PFSK-1 (cell line): ENCODE measurements around the gene PRLH.

ENCODE experiments used
- FOXP2 ChIP-seq: optimal IDR thresholded peaks from 2 replicates; pipeline ENCODE3; 2011; ENCODE audit warnings: borderline replicate concordance, control low read depth, inconsistent platforms; ENCODE audit not compliant: insufficient read depth; ENCODE audit errors: extremely low read length, extremely low read depth
- POLR2AphosphoS5 ChIP-seq: IDR thresholded peaks from 2 replicates; pipeline ENCODE4 v1.6.1; 2012; ENCODE audit warnings: low read depth, mild to moderate bottlenecking, control low read depth, low read length, moderate library complexity
- REST ChIP-seq, 2 experiments: IDR thresholded peaks; 2 replicates each; pipeline versions ENCODE4 v1.6.1 to v1.8.0; 2011 to 2012; ENCODE audit warnings: low read depth in 2 of 2, low read length in 2 of 2, control low read depth in 1 of 2, inconsistent platforms in 1 of 2, mild to moderate bottlenecking in 1 of 2, moderate library complexity in 1 of 2; ENCODE audit not compliant: insufficient read depth in 1 of 2
- SIN3A ChIP-seq: IDR thresholded peaks from 2 replicates; pipeline ENCODE4 v1.6.1; 2012; ENCODE audit warnings: mild to moderate bottlenecking, low read length, moderate library complexity, borderline replicate concordance; ENCODE audit not compliant: insufficient read depth
- TAF1 ChIP-seq: IDR thresholded peaks from 2 replicates; pipeline ENCODE4 v1.6.1; 2012; ENCODE audit warnings: low read length, control low read depth, borderline replicate concordance; ENCODE audit not compliant: insufficient read depth

PRLH gene

DNA sequence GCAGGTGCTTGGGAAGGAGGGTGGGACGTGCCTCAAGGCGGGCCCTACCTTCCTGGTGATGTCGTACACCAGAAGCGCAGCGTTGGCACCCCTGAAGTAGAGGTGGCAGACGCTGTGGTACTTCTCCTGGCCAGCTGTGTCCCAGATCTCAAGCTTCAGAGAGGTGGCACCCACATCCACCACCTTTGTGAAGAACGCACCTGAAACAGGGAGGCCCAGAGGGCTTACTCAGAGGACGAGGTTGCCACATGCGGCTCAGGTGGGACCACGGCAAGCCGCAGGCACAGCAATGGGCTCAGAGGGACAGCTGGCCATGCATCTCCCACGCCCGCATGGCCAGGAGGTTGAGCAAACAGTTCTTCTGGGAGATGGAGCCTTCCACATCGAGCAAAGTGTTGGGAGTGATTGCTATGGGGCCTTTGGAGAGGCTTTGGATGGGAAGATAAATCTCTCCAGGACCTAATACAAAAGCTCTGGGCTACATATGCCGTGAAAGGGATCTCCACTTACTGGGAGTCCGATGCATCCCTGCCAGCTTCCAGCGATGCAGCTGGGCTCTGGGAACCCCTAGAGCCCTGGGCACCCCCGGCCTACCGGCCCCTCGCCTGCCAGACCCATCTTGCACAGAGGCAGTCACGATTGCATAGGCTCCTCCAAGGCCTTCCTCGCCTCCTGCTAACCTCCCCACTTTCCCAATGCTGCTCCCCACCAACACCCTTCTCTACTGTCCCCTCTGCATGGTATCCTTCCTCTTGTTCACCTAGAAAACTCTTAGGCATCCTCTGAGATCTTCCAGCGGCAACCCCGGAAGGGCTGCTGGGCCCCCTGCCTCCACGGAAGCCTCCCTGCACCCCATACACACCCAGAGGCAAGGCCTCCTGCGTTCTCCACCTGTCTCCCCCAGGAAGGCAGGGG is 11.8 kb downstream of the PRLH start:
- TF ChIP-seq FOXP2: no peak
- TF ChIP-seq POLR2AphosphoS5: no peak
- no peak for TF ChIP-seq REST (IDR thresholded peaks at IDR 0.05; ENCODE audit: insufficient read depth in 1 of 2, low read depth in 2 of 2, low read length in 2 of 2)
- TF ChIP-seq TAF1: no peak
- no peak for TF ChIP-seq SIN3A

DNA sequence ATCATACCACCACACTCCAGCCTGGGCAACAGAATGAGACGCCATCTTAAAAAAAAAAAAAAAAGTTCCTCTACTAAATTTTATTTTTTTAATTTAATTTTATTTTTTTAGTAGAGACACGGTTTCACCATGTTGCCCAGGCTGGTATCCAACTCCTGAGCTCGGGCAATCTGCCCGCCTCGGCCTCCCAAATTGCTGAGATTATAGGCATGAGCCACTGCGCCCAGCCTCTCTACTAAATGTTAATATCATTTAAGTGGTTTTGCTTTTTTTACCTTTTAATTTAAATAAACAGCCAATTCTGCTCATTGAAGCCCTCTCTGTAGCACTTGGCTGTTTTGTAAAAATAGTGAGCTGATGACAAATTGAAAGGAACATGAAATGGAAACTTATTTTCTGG is 15.0 kb downstream of the PRLH start:
- TF ChIP-seq FOXP2: no peak
- TF ChIP-seq SIN3A: no peak
- no peak for TF ChIP-seq REST (IDR thresholded peaks at IDR 0.05; ENCODE audit: insufficient read depth in 1 of 2, low read depth in 2 of 2, low read length in 2 of 2)
- TF ChIP-seq POLR2AphosphoS5: no peak
- TF ChIP-seq TAF1: no peak

DNA sequence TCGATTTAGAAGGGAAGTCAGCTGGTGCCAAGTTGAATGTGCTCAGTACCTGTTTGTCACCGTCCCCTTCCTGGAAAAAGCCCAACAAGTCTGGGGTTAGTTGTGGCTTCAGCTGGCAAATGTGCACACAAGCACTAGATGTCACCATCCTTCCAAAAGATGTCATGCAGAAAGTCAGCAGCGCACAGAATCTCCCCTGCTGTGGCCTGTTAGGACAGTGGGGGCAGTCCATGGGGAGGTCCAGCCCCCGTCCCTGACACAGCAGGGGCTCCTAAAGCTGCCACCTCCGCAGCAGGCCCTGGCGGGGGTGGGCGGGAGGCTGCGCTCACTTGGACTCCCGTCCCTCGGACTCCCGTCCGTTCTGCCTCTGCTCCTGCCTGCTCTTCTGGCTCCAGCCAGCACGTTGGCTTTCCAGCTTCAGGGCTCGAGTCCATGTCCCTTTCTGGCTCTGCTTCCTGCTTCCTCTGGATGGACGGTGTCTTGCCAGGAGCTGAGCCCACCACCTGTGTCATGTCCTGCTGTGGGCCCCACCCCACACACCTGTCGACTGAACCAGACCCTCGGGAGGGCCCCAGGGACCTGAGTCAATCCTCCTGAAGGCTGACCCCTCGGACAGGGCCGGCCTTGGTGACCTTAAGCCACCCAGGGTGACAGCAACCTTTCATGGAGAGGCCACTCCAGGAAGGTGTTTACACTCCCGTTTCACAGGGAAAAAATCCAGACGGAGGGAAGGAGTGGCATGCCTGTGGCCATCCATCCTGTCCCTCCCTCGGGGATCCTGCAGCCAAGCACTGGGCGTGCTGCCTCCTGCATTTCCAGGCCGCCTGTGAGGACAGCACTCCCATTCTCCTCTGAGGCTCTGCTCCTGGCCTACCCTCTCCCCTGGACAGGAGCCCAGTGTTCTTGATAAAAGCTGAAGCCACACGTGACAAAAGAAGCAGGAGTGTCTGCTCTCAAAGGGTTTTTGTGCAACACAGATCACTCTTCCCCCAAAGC is 15.7 kb downstream of the PRLH start:
- TF ChIP-seq SIN3A (no peak), FOXP2 (peak; percentile 26)

- TF ChIP-seq FOXP2 (no peak), REST (IDR thresholded peaks at IDR 0.05; ENCODE audit: insufficient read depth in 1 of 2, low read depth in 2 of 2, low read length in 2 of 2) (no peak), TAF1 (no peak), POLR2AphosphoS5 (no peak), SIN3A (no peak)
Observed at GRCh38 chr2:237583385-237584295, 17.3 kb downstream of the PRLH start.
